Measurements from ENCODE around the gene PLXNB2.

PLXNB2 gene

DNA sequence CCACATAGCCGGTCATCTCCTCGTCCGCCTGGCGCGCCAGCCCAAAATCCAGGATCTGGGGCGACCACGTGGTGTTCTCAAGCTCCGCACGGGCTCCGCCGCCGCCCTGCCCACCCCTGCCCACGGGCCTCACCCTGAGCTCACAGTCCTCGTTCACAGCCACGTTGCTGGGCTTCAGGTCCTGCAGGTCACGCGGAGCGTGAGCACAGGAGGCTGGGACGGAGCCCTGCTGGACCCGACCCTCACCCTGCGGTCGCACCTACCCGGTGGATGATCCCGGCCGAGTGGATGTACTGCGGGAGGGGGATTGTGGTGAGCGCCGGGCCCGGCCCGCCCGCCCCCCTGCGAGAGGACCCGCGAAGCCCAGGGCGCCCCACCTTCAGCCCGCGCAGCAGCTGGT is 40.5 kb downstream of the PLXNB2 start:
- no peak overlapping the region for H3K27ac Mint-ChIP-seq
- no peak overlapping the region for H3K4me3 Mint-ChIP-seq
- H3K27me3 Mint-ChIP-seq (ENCODE audit: low read depth): peaks cover 6% of the 10 kb centered on the region
- no peaks in the 10 kb centered on the region for H3K9me3 Mint-ChIP-seq
- peaks cover 3% of the 10 kb centered on the region for H3K36me3 Mint-ChIP-seq (ENCODE audit: low read depth)
- peaks cover 11% of the 10 kb centered on the region for H3K4me1 Mint-ChIP-seq (ENCODE audit: low read depth)

DNA sequence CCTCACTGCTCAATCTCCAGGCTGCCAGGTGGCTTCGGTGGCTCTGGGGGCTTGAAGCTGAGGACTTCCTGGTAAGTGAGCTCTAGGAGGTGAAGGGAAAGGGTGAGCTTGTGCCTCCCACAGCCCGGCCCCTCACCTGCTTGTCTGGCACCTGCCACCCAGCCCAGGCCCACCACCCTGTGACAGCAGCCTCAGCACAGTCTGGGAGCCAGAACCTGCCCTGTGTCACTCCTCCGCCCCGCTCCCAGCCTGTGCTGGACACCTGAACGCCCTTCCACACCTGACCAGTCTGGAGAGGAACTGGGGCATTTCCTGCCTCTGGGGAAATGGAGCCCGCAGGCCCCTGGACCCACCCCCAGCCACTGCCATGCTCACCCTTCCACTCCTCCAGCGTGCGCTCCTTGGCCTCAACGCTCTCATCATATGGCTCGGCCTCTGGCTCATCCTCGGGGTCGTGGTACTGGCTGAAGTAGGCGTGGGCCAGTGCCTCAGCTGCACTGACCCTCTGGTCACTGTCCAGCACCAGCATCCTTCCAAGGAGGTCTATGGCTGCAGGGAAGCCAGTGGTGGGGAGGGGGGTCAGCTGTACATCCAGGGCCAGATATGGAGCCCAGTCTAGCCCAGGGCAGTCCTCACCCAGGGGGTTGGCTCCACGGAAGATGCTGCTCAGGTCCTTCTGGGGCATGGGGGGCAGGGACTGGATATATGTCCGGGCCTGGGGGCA is 42.3 kb downstream of the PLXNB2 start:
- H3K27me3 Mint-ChIP-seq (ENCODE audit: low read depth): peaks cover 7% of the 10 kb centered on the region
- H3K9me3 Mint-ChIP-seq: no peaks in the 10 kb centered on the region
- H3K27ac Mint-ChIP-seq: no peak overlapping the region

DNA sequence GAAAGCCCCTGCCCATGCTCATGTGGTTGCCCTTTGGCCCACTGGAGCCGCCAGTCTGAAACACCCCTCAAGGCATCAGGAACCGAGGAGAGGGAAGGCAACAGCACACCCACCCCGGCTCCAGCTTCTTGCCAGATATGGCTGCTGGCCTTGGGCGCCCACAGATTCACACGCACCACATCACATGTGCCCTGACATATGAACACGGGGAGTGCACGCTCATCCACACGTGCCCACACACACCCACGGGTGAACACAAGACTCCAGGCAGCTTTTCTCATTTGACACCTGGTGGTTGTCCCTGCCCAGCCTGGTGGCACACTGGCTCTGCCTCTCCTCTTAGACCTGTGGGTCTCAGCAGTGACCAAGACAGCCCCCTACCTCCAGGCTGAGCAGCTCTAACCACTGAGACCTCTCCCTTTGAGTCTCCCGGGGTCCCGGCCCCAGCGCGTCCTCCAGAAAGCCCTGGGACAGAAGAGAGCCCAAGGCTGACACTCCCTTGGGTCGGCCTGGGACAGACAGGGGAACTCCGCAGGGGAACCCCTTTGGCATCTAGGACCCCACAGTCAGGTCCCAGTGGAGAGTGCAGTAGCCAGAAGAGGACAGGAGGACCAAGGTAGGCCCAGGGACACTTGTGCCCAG is 43.2 kb downstream of the PLXNB2 start:
- Mint-ChIP-seq H3K27ac (no peak overlapping the region), H3K4me1 (ENCODE audit: low read depth) (peaks cover 8% of the 10 kb centered on the region), H3K9me3 (no peaks in the 10 kb centered on the region), H3K4me3 (no peak overlapping the region), H3K36me3 (ENCODE audit: low read depth) (peaks cover 3% of the 10 kb centered on the region), H3K27me3 (ENCODE audit: low read depth) (peaks cover 7% of the 10 kb centered on the region)

More for the DNA sequence above, 42.3 kb downstream of the PLXNB2 start:
- peaks cover 3% of the 10 kb centered on the region for H3K36me3 Mint-ChIP-seq (ENCODE audit: low read depth)
- no peak overlapping the region for H3K4me3 Mint-ChIP-seq
- H3K4me1 Mint-ChIP-seq (ENCODE audit: low read depth): peaks cover 11% of the 10 kb centered on the region

DNA sequence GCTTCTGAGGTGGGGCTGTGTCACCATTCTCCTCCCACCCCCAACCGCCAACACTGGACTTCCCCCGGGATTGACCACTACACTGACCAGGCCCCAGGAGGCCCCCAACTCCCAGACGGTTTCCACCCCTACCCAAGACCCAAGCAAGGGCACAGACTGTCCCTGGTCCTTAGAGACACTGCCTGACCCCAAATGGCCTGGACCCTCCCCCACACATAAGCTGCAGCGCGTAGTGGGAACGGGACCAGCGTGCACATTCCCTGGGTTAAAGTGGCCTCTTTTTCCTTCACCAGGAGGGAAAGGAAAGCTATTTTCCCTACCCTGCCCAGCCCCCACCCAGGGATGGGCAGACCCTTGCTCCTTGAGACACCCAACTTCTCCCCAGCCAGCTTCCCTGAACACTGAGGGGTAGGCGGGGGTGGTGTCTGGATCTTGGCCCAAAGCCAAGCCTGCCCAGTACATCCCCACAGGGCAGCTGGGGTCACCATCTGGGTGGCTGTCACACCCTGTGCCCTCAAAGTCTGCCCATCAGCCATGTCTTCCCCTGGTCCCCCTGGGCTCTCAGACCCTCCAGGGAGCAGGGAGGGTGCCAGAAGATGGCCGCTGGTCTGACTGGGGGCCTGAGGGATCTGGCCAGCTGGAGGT is 44.4 kb downstream of the PLXNB2 start:
- H3K9me3 Mint-ChIP-seq: no peaks in the 10 kb centered on the region
- H3K27me3 Mint-ChIP-seq (ENCODE audit: low read depth): peaks cover 10% of the 10 kb centered on the region
- H3K36me3 Mint-ChIP-seq (ENCODE audit: low read depth): peaks cover 3% of the 10 kb centered on the region
- H3K4me1 Mint-ChIP-seq (ENCODE audit: low read depth): peaks cover 4% of the 10 kb centered on the region
- H3K4me3 Mint-ChIP-seq: no peak overlapping the region
- no peak overlapping the region for H3K27ac Mint-ChIP-seq

DNA sequence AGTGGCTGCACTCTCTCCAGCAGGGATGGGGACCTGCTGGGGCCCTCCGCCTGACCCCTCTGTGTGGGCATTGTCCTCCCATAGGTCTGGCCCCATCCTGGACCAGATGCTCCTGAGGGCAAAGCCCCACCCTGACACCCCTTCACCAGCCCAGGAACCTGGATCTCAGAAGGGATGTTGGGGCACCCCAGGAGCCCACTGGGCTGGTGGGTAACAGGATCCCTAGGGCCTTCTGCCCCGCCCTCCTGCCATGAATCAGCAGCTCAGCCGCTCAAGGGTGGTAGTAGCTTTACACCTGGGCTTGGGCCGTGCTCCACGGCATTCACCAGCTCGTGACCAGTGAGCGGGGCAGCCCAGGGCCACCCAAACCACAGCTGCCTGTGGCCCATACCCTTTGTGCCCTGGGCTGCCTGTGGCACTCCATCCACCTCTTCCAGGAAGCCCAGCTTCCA is 45.0 kb downstream of the PLXNB2 start:
- Mint-ChIP-seq H3K9me3 (no peaks in the 10 kb centered on the region), H3K27ac (peak overlapping the region; percentile 9), H3K4me3 (peak overlapping the region; percentile 70), H3K4me1 (ENCODE audit: low read depth) (peaks cover 4% of the 10 kb centered on the region), H3K36me3 (ENCODE audit: low read depth) (peaks cover 3% of the 10 kb centered on the region), H3K27me3 (ENCODE audit: low read depth) (peaks cover 10% of the 10 kb centered on the region)

DNA sequence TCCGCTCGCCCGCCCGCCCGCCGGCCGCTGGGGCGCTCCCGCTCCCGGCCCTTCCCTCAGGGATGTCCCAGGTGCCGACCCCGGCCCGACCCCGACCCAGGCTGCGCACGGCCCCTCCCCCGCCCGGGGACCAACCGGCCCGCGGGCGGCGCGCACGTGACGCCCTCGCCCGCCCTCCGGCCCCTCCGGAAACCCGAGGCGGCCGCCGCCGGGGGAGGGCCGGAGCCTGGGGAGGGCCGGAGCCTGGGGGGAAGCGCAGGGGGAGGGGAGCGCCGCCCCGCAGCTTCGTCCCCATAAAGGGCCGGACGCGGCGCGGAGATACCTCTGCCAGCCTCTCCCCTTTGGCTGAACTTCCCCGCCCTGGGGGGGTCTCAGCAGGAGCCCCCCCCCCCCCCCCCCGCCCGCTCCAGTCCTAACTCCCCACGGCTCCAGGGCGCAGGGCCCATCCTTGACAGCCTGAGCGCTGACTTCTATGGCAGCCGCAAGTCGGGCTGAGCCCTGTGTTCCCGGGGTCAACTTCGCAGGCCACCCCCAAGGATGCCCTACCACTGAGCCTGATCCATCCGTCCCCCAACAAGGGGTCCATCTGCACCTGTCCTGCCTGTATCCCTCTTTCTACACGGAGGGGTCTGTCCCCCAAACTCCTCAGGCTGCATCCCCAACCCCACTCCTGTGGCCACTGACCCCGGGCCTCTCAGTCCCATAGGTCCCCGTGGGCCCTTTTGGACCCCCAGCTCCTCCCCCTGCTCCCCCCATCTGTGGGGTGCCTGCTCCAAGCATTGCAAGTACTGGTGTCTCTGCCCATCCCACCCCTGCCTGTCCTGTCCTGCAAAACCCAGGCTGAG is 45.6 kb downstream of the PLXNB2 start, which contains the start of gene MAPK12:
TSS of gene MAPK12 (minus strand) at position 69 of the 845 bp plus-strand sequence. CDS start 174 bp downstream, outside the sequence.
- peak within 1 kb of the TSS; percentile 9 for H3K27ac Mint-ChIP-seq
- H3K9me3 Mint-ChIP-seq: no peaks in the 10 kb centered on the region
- H3K4me3 Mint-ChIP-seq: peak within 1 kb of the TSS; percentile 70
- H3K36me3 Mint-ChIP-seq (ENCODE audit: low read depth): peaks cover 3% of the 10 kb centered on the region
- H3K4me1 Mint-ChIP-seq (ENCODE audit: low read depth): peaks cover 4% of the 10 kb centered on the region
- H3K27me3 Mint-ChIP-seq (ENCODE audit: low read depth): peaks cover 10% of the 10 kb centered on the region

DNA sequence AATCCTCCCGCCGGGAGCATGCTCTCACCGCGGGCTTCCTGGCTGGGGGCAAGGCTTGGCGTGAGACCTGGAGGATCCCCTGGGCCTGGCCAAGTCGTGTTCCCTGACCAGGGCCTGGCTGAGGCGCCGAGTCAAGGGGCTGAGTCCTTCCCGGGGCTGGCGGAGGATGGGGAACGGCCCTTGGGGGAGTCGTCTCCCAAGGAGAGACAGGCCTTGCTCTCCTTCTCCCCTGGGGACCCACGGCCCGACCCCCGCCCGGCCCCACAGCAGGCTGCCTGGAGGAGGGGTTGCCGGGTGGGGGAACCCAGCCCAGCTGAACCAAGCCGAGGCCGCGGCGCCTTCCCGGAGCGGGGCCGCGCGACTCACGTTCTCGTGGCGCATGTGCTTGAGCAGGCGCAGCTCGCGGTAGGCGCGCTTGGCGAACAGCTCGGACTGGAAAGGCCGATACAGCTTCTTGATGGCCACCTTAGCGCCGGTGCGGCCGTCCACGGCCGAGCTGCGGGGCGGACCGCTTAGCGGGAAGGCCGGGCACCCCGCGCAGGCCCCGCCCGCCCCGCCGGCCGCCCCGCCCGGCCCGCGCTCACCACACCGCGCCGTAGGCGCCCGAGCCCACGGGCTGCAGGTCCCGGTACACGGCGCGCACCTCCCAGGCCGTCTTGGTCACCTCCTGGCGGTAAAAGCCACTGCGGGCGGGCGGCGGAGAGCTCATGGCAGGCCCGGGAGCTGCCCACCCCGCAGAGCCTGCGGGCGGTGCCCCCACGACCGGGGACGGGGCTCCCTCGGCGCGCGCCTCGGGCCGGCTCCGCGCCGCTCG is 46.4 kb downstream of the PLXNB2 start:
- no peak overlapping the region for H3K4me3 Mint-ChIP-seq

DNA sequence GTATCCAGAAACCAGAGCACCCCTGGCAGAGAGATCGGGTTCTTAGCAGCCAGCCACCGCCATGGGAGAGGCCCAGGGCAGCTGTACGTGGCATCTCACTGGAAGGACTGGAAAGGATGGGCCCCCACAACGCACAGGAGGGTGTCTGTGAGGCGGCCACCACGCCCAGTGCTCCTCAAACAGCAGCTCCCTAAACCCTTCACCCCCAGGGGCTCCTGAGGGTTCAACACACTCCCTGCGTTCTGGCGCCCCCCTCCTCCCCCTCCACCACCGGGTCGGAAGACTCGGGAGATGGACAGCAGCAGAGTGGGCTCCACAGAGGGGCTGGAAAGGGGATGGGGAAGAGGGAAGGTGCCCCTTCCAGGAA is 47.0 kb downstream of the PLXNB2 start:
- Mint-ChIP-seq H3K9me3 (no peaks in the 10 kb centered on the region), H3K27ac (no peak overlapping the region), H3K4me3 (peak overlapping the region; percentile 21), H3K4me1 (ENCODE audit: low read depth) (peaks cover 4% of the 10 kb centered on the region), H3K27me3 (ENCODE audit: low read depth) (peaks cover 10% of the 10 kb centered on the region), H3K36me3 (ENCODE audit: low read depth) (peaks cover 2% of the 10 kb centered on the region)

More for the DNA sequence above, 46.4 kb downstream of the PLXNB2 start:
- Mint-ChIP-seq H3K9me3 (no peaks in the 10 kb centered on the region), H3K4me1 (ENCODE audit: low read depth) (peaks cover 4% of the 10 kb centered on the region), H3K27me3 (ENCODE audit: low read depth) (peaks cover 10% of the 10 kb centered on the region), H3K36me3 (ENCODE audit: low read depth) (peaks cover 3% of the 10 kb centered on the region), H3K27ac (no peak overlapping the region)

DNA sequence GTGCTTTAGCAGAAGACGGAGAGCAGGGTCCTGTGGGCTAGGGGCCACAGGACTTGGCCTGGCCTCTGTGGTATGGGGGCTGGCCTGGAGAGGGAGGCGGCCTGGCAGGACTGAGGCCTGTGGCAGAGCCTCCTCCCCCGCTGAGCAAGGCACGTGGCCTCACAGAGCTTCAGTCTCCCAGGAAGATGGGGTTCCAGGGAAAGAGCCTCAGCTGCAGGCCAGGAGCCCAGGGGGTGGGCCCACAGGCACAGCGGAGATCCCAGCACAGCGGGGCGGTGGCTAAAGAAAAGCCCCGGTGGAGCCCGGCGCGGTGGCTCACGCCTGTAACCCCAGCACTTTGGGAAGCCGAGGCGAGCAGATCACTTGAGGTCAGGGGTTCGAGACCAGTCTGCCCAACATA is 48.1 kb downstream of the PLXNB2 start:
- H3K4me1 Mint-ChIP-seq (ENCODE audit: low read depth): peaks cover 4% of the 10 kb centered on the region
- H3K36me3 Mint-ChIP-seq (ENCODE audit: low read depth): no peaks in the 10 kb centered on the region
- H3K27me3 Mint-ChIP-seq (ENCODE audit: low read depth): peaks cover 10% of the 10 kb centered on the region
- H3K27ac Mint-ChIP-seq: no peak overlapping the region
- no peaks in the 10 kb centered on the region for H3K9me3 Mint-ChIP-seq
- no peak overlapping the region for H3K4me3 Mint-ChIP-seq

DNA sequence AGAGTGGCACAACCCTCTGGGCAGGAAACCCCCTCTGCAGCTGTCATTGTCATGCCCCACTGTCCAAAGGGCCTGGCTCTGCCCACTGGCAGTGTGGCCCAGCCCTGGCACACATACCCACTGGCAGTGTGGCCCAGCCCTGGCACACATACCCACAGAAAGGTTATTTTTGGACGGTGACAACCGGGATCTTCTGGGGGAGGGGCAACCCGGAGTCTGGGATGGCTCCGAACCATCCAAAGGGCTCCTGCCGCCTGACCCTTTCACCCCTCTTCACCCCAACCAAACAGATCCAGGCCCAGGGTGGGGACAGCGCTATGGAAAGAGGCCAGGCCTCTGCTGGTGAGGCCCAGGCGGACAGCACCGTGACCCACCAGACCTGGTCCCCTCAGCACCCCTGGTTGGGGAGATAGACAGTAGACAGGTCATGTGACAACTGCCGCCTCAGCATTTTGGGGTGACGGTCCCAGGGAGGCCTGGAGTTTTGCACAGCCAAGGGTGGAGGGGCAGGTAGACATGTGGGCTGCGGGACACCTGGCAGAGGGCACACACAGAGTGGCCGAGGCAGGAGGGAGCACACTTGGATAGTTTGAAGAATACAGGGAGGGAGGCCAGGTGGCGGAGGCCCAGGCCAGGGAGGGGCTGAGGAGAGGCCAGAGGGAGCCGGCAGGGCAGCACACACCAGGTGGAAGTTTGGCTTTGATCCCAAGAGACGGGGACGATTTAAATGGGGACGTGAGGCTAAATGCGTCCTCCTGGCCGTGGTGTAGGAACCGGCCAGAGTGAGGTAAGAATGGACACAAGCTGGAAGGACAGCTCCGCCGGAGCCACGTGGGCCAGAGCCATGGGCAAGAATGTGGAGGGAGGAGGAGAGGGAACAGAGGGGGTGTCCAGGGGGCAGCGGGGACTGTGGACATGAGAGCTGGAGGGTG is 48.8 kb downstream of the PLXNB2 start:
- Mint-ChIP-seq H3K4me1 (ENCODE audit: low read depth) (peaks cover 4% of the 10 kb centered on the region), H3K36me3 (ENCODE audit: low read depth) (no peaks in the 10 kb centered on the region), H3K27ac (no peak overlapping the region), H3K4me3 (no peak overlapping the region), H3K27me3 (ENCODE audit: low read depth) (peaks cover 10% of the 10 kb centered on the region), H3K9me3 (no peaks in the 10 kb centered on the region)

DNA sequence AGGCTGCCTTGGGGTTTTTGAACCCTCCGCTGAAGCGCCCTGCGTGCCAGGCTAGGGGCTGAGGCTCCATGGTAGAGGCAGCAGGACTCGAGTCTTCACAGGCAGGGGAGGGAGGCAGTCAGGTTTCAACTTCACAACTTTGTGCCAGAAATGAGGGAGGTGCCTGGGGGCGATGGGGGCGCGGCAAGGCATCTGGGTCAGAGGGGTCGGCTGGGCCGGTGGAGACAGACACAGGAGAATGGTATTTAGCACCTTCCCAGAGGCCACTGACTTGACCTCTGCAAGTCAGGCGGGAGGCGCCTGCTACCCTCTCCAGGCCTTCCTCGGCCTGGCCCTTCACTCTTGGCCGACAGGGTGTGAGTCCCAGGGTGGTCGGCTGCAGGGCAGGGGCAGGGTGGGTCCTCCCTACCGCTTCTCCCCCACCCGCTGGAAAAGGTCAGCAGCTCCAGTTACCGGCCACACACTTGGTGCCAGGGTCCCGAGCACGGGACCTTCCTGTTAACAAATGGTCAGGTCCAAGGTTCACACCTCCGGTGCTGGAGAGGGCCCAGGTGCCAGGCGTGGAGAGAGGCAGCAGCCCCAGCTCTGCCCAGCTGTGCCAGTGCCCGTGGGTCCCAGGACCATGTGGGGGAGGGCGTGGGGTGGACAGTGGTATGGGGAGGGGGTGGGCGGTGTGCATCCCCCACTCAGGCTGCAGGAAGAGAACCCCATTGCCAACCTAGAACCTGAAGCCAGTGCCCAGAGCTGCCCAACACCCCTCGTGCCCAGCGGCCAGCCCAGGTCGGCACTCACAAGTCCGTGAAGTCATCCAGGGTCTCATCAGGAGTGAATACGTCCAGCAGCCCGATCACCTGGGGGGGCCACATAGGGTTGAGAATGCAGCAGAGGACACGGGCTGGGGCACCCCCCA is 49.7 kb downstream of the PLXNB2 start:
- Mint-ChIP-seq H3K9me3 (no peaks in the 10 kb centered on the region), H3K27me3 (ENCODE audit: low read depth) (peaks cover 10% of the 10 kb centered on the region), H3K27ac (no peak overlapping the region), H3K4me3 (no peak overlapping the region), H3K4me1 (ENCODE audit: low read depth) (peaks cover 4% of the 10 kb centered on the region), H3K36me3 (ENCODE audit: low read depth) (no peaks in the 10 kb centered on the region)

DNA sequence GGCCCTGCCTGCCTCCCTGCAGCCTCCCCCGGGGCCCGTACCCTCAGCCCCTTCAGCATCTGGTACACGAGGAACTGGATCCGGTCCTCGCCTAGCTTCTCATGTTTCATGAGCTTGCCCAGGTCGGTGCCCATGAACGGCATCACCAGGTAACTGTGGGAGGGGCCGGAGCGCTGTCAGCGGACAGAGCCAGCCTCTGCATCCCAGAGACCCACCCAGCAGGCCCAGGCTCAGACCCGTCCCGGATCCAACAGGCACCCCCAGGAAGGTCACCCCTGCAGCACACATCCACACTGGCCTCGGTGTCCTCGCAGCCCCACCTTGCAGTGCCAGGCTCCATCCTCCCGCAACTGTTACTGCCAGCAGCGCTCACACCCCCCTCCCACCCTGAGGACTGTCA is 50.4 kb downstream of the PLXNB2 start:
- H3K9me3 Mint-ChIP-seq: no peaks in the 10 kb centered on the region
- peaks cover under 1% of the 10 kb centered on the region for H3K4me1 Mint-ChIP-seq (ENCODE audit: low read depth)
- H3K36me3 Mint-ChIP-seq (ENCODE audit: low read depth): no peaks in the 10 kb centered on the region
- no peak overlapping the region for H3K4me3 Mint-ChIP-seq
- peaks cover 5% of the 10 kb centered on the region for H3K27me3 Mint-ChIP-seq (ENCODE audit: low read depth)
- no peak overlapping the region for H3K27ac Mint-ChIP-seq
